PC-3 (cell line): ENCODE results near the gene TMEM127.

ENCODE experiments used
- EZH2 ChIP-seq: fragments of 300-600 bp; sonication (generic); IDR thresholded peaks from one replicate; pipeline ENCODE4 v1.6.1; 2017; ENCODE audit warnings: antibody characterized with exemption, mild to moderate bottlenecking, low read length; ENCODE audit not compliant: unreplicated experiment
- EZH2phosphoT487 ChIP-seq: fragments of 300-600 bp; sonication (generic); IDR thresholded peaks from 2 replicates; pipeline ENCODE4 v1.6.1; 2018; ENCODE audit warnings: mild to moderate bottlenecking, antibody characterized with exemption, low read length, borderline replicate concordance
- TF ChIP-seq, protein P1 (sequence below): fragments of 300-600 bp; sonication (generic); conservative IDR thresholded peaks from 2 replicates; pipeline ENCODE4 v1.5.1; 2017; ENCODE audit warnings: antibody characterized with exemption, low read depth, mild to moderate bottlenecking, low read length

DNA sequence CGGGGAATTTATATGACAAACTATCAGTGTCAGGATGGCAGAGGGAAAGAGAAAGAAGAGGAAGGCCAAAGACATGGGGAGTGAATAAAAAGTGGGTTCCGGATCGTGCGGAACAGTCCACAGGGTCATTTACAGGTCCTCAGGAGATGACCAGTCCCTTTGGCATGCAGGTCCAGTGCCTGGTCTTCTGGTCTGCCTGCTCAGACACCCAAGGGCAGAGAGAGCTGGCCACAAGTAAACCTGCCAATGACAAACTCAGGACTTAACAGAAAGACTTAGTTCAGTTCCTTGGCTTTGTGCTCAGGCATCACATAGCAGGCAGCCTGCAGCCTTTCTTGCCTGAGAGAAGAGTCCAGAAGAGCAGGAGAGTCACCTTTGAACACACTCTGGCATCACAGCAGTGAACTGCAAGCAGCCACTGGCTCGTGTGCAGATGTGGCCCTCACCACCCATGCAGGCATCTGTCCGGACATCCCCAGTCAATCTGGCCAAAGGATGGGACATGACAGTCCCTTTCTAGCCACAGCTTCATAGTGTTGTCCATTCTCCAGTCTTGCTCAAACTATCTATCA, 14.0 kb downstream of the TMEM127 start:
- TF ChIP-seq, protein P1, sequence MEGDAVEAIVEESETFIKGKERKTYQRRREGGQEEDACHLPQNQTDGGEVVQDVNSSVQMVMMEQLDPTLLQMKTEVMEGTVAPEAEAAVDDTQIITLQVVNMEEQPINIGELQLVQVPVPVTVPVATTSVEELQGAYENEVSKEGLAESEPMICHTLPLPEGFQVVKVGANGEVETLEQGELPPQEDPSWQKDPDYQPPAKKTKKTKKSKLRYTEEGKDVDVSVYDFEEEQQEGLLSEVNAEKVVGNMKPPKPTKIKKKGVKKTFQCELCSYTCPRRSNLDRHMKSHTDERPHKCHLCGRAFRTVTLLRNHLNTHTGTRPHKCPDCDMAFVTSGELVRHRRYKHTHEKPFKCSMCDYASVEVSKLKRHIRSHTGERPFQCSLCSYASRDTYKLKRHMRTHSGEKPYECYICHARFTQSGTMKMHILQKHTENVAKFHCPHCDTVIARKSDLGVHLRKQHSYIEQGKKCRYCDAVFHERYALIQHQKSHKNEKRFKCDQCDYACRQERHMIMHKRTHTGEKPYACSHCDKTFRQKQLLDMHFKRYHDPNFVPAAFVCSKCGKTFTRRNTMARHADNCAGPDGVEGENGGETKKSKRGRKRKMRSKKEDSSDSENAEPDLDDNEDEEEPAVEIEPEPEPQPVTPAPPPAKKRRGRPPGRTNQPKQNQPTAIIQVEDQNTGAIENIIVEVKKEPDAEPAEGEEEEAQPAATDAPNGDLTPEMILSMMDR = no peak
- TF ChIP-seq EZH2 = no peak
- no peak for TF ChIP-seq EZH2phosphoT487
